ENCODE measurements around the gene ERI2.

GRCh38 chr16:20847550-20847949 is 41.3 kb upstream of the ERI2 start:
- TF ChIP-seq CTCF (IDR thresholded peaks at IDR 0.05), result no peak
- no peak for TF ChIP-seq POLR2A (IDR thresholded peaks at IDR 0.05)

All from lower leg skin (tissue), 3 donors.